Panc1 (cell line): ENCODE results near the gene PTH.

ENCODE experiments used
- POLR2AphosphoS5 ChIP-seq: IDR thresholded peaks from 2 replicates; pipeline ENCODE4 v1.6.1; 2012; ENCODE audit warnings: mild to moderate bottlenecking, low read depth, low read length, moderate library complexity
- TF ChIP-seq, protein P1 (sequence below): fragments of 450-650 bp; IDR thresholded peaks from 2 replicates; pipeline ENCODE4 v1.5.1; 2017; ENCODE audit warnings: mild to moderate bottlenecking

DNA sequence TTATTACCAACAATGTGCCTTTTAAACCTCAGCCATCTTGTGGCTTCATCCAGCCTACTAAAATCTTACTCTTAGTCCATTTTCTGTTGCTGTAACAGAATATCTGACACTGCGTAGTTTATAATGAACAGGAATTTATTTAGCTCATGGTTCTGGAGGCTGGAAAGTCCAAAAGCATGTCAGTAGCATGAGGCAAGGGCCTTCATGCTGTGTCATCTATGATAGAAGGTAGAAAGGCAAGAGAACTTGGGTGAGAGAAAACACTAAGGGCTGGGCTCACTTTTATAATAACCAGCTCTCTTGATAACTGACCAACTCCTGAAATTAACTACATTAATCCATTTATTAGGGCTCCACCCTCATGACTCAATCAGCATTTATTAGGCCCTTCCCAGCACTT, 46.3 kb downstream of the PTH start:
- TF ChIP-seq, protein P1, sequence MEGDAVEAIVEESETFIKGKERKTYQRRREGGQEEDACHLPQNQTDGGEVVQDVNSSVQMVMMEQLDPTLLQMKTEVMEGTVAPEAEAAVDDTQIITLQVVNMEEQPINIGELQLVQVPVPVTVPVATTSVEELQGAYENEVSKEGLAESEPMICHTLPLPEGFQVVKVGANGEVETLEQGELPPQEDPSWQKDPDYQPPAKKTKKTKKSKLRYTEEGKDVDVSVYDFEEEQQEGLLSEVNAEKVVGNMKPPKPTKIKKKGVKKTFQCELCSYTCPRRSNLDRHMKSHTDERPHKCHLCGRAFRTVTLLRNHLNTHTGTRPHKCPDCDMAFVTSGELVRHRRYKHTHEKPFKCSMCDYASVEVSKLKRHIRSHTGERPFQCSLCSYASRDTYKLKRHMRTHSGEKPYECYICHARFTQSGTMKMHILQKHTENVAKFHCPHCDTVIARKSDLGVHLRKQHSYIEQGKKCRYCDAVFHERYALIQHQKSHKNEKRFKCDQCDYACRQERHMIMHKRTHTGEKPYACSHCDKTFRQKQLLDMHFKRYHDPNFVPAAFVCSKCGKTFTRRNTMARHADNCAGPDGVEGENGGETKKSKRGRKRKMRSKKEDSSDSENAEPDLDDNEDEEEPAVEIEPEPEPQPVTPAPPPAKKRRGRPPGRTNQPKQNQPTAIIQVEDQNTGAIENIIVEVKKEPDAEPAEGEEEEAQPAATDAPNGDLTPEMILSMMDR: no peak
- TF ChIP-seq POLR2AphosphoS5: no peak
